ENCODE measurements around the gene GALC.

The GALC gene

DNA sequence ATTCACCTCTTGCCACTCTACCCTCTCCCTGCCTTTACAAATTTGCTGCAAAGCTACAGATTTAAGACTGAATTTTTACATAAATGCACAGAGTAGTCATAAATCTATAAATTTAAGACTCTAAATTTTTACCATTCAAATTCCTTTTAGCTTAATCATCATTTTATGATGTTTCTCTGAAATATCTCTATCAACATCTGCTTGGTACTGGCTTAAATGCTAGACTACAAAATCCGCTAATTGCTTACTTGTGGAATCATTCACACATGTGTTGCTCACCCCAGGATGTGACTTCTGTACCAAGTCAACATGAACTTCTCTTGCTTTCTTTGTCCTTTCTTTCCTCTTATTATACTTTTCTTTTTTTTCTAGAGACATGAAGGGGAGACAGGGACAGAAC is 109.2 kb downstream of the GALC start:
- no peak overlapping the region for H3K27ac ChIP-seq
- no peaks in the 10 kb centered on the region for H3K36me3 ChIP-seq
- H3K4me3 ChIP-seq (ENCODE audit: low read depth in 1 of 2, low read length in 1 of 2), result no peak overlapping the region
- H3K27me3 ChIP-seq, result no peaks in the 10 kb centered on the region
- no peaks in the 10 kb centered on the region for H3K9me3 ChIP-seq
- TF ChIP-seq, protein P1, sequence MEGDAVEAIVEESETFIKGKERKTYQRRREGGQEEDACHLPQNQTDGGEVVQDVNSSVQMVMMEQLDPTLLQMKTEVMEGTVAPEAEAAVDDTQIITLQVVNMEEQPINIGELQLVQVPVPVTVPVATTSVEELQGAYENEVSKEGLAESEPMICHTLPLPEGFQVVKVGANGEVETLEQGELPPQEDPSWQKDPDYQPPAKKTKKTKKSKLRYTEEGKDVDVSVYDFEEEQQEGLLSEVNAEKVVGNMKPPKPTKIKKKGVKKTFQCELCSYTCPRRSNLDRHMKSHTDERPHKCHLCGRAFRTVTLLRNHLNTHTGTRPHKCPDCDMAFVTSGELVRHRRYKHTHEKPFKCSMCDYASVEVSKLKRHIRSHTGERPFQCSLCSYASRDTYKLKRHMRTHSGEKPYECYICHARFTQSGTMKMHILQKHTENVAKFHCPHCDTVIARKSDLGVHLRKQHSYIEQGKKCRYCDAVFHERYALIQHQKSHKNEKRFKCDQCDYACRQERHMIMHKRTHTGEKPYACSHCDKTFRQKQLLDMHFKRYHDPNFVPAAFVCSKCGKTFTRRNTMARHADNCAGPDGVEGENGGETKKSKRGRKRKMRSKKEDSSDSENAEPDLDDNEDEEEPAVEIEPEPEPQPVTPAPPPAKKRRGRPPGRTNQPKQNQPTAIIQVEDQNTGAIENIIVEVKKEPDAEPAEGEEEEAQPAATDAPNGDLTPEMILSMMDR (IDR thresholded peaks at IDR 0.05), result no peak
- H3K4me1 ChIP-seq (ENCODE audit: control insufficient read depth in 1 of 2, insufficient read depth in 1 of 2, low read depth in 1 of 2, low read length in 1 of 2), result no peaks in the 10 kb centered on the region

Data from neutrophil (primary cell).